OCI-LY7 (cell line): ENCODE results near the gene KLF2.
"Not testable (repeated sequence)": the region's sequence is repeated elsewhere in the genome, so short reads cannot be mapped to it uniquely, and the experiment has no call there.

Source experiments
- CTCF ChIP-seq: fragments of 200-600 bp; sonication (generic); conservative IDR thresholded peaks from 2 replicates; pipeline ENCODE4 v1.5.1; 2014; ENCODE audit warnings: mild to moderate bottlenecking, antibody characterized with exemption, low read length, moderate library complexity, mixed read lengths
- EZH2phosphoT487 ChIP-seq: fragments of 200-600 bp; sonication (generic); IDR thresholded peaks from 2 replicates; pipeline ENCODE4 v1.6.1; 2018; ENCODE audit warnings: low read depth, borderline replicate concordance, mild to moderate bottlenecking, mixed run types, antibody characterized with exemption, low read length, moderate library complexity, mixed read lengths

- TF ChIP-seq CTCF, EZH2phosphoT487: not testable (repeated sequence)
Measured at GRCh38 chr19:16304511-16304910, 20.1 kb upstream of the KLF2 start.
